Right cardiac atrium (tissue), 5 donors: Measurements from ENCODE around the gene CFAP70. TPM values are rescaled to one million over a fixed set of nuclear protein-coding genes. Genes with fewer than 3 reads are reported as not detected.
"Not testable (repeated sequence)": the region's sequence is repeated elsewhere in the genome, so short reads cannot be mapped to it uniquely, and the experiment has no call there.

Experiments used
- ATAC-seq, 2 donors: fragments of 200-7000 bp; cut with Tn5 transposase; one replicate each; pipeline versions ENCODE4 v1.8.0 to v1.9.1; 2020; ENCODE audit warnings: moderate library complexity in 2 of 2, mild to moderate bottlenecking in 1 of 2
- DNase-seq, 3 donors: peaks; one replicate each; pipeline ENCODE4 v3.0.0-alpha.2; 2020
- H3K27ac ChIP-seq: one replicate; pipeline ENCODE4 v1.5.1; 2013; ENCODE audit warnings: mild to moderate bottlenecking, low read length, control low read depth, moderate library complexity
- H3K27me3 ChIP-seq: one replicate; pipeline ENCODE4 v1.6.1; 2013; ENCODE audit not compliant: control insufficient read depth, insufficient read depth
- H3K4me1 ChIP-seq: one replicate; pipeline ENCODE4 v1.6.1; 2013; ENCODE audit warnings: low read length; ENCODE audit not compliant: control insufficient read depth, insufficient read depth
- H3K4me3 ChIP-seq: one replicate; pipeline ENCODE4 v1.5.1; 2013; ENCODE audit warnings: low read length, control low read depth
- H3K9me3 ChIP-seq: one replicate; pipeline ENCODE4 v1.6.1; 2013; ENCODE audit warnings: low read length; ENCODE audit not compliant: control insufficient read depth
- WGBS: extraction: QIAGEN DNeasy Blood & Tissue Kit; methylation state at CpG from one replicate; pipeline ENCODE4 v1.1.7; 2013; 5-methylcytosine and 5-hydroxymethylcytosine counted together
- intact Hi-C, 4 donors: fragments of 100-400 bp; cut with DNase I; formaldehyde crosslinking; loops; one replicate each; pipeline versions ENCODE4 v1.11.0 to v1.14.0; 2022 to 2023
- long read RNA-seq, 4 donors: library from polyadenylated mRNA; unstranded; transcript quantifications; one replicate each; pipeline ENCODE4 v2.0.0, GENCODE V29; 2020 to 2021
- polyA plus RNA-seq: library from polyadenylated mRNA; stranded (reverse); fragments of 200-250 nt; gene quantifications from one replicate; pipeline ENCODE4 v1.2.3, GENCODE V29; 2013
- total RNA-seq, 4 donors: library from RNA; stranded (reverse); fragmentation: NEBNext Ultra II Directional; extraction: Animal tissue kit (Norgen Biotek cat#: 25700); gene quantifications; one replicate each; pipeline ENCODE4 v1.2.1, GENCODE V29; 2021
- donor health status: healthy with polysubstance abuse.
- donor health status: DM: no; HTN: yes; CAD: no.
- donor health status: DM: no; HTN: no; CAD: no.
- donor health status: DM: no; HTN: yes; CAD: no; lungs with severe emphysema.
- donor health status: DM: yes; HTN: yes; CAD: no.

CFAP70 gene
- total RNA-seq (1 to 10 TPM; 1.6 to 2.3 (median 1.9) TPM), polyA plus RNA-seq (1.2 TPM)
- long read RNA-seq, donor 1 = 0 reads
- long read RNA-seq, donor 2 = 0 reads
- long read RNA-seq, donor 3, partial matches to known transcripts = 5 of 31 reads
- long read RNA-seq, donor 3, other reads (novel, unspliced or antisense) = 26 of 31 reads
- long read RNA-seq, donor 4 = 0 reads

DNA sequence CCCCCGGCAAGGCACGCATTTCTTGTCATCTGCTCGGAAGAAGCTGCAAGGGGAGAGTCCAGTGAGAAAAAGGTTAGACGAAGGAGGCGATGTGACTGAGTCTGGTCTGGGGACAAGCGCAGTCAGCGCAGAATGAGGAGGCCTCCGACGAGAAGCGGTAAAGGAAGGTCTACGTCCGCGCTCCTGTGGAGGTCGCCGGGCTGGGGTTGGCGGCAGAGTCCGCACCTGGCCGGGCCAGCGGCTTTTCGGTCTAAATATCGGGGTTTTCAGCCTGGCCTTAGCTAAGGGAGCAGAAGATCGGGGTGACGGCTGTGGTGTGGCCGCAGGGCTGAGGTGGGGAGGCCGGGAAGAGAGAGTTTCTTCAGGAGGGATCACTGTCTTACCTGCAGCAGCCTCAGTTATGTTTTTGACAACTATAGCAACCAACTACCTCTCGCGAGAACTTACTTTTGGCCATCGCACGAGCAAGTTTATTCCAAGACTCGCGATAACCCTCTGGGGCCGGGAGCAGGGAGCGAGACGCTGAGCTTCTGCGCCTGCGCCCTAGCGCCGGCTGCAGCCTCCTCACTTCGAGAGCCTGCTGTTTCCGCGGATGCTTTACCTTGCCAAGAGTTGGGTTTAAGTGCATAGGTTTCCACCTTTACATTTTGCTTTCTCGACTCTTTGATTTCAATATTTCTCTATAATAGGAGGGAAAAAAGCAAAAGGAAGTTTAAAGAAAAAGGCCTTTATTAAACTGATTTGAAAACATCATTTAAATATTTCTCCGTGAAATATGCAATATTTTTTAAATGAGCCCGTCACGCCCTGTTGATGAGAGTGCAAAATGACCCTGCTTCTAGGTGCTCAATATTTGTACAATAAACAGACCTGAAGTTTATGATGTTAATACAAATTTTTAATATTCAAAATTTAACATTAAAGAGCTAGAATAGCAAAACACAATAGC is at the start of gene CFAP70:
Gene CFAP70 (minus strand): TSS at position 534 of the 949 bp plus-strand sequence. CDS start 4,068 bp downstream, outside the sequence.
- Histone ChIP-seq H3K4me3 (peak within 1 kb of the TSS; percentile 93), H3K9me3 (no peaks in the 10 kb centered on the region), H3K27me3 (no peaks in the 10 kb centered on the region), H3K27ac (peak within 1 kb of the TSS; percentile 49), H3K4me1 (no peaks in the 10 kb centered on the region)
- intact Hi-C loops = no loop called here
- ATAC-seq = peak; percentile 95 to 96
- peak; percentile 94 to 96 (median 96) for DNase-seq
- WGBS = 1% methylated on average over 45 of the region's 45 CpGs

DNA sequence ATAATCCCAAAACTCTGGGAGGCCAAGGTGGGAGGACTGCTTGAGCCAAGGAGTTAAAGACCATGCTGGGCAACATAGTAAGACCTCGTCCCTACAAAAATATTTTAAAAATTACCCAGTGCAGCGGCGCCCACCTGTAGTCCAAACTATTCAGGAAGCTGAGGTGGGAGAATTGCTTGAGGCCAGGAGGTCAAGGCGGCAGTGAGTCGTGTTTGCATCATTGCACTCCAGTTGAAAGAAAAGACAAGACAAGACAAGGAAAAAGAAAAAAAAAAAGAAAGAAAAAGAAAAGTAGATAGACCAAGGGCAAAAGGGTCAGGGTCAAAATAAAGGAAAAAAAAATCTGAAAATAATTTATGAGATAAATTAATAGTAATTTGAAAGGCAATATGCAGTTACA is 49.4 kb upstream of the CFAP70 start:
- H3K4me1 ChIP-seq = peaks cover 5% of the 10 kb centered on the region
- intact Hi-C loops = no loop called here
- WGBS = 93% methylated on average over 5 of the region's 5 CpGs

DNA sequence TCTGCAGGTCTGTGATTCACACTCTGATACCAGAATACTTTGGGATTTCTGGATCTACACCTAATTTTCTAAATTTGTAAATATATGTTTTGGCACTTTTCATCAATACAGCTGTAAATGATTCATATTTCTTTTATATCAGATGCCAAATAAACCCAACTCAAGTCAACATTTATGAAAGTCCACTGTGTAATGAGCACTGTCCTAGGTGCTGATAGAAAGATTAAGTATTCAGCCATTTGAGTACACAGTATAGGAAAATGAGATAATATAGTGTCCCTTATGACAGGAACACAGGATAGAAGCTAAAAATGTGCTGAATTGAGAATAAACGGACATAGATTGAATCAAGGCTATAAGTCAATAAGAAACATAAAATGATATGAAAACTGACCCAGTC is 48.8 kb upstream of the CFAP70 start:
- Histone ChIP-seq H3K9me3 (no peaks in the 10 kb centered on the region), H3K4me1 (peaks cover 5% of the 10 kb centered on the region), H3K4me3 (no peak overlapping the region), H3K27ac (no peak overlapping the region), H3K27me3 (no peaks in the 10 kb centered on the region)
- 86% methylated on average over 1 of the region's 1 CpG for WGBS
- intact Hi-C loops = no loop called here
- DNase-seq = no peak
- no peak for ATAC-seq

More for the DNA sequence above, 49.4 kb upstream of the CFAP70 start:
- Histone ChIP-seq H3K9me3 (no peaks in the 10 kb centered on the region), H3K27me3 (no peaks in the 10 kb centered on the region), H3K4me3 (no peak overlapping the region), H3K27ac (no peak overlapping the region)
- ATAC-seq (no peak), DNase-seq (no peak)

DNA sequence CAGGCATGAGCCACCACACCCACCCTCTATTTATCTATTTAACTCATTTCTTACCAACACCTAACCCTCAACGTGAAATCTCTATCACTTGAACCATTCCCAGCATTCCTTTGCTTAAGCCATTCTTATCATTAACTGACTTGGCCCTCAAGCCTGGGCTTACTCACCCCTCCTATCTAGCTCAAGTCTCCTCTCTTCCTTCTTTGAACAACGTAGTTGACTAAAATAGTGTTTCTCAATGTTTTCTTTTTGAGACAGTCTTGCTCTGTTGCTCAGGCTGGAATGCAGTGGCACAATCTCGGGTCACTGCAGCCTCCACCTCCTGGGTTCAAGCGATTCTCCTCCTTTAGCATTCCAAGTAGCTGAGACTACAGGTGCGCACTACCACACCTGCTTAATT is 48.2 kb upstream of the CFAP70 start:
- H3K4me3 ChIP-seq = no peak overlapping the region
- no peaks in the 10 kb centered on the region for H3K27me3 ChIP-seq
- no peak overlapping the region for H3K27ac ChIP-seq
- H3K4me1 ChIP-seq = peaks cover 5% of the 10 kb centered on the region
- no peak for DNase-seq
- H3K9me3 ChIP-seq = no peaks in the 10 kb centered on the region
- WGBS = 72% methylated on average over 5 of the region's 5 CpGs
- ATAC-seq = peak in 1 of 2 donors; percentile 31
- intact Hi-C loops = no loop called here

DNA sequence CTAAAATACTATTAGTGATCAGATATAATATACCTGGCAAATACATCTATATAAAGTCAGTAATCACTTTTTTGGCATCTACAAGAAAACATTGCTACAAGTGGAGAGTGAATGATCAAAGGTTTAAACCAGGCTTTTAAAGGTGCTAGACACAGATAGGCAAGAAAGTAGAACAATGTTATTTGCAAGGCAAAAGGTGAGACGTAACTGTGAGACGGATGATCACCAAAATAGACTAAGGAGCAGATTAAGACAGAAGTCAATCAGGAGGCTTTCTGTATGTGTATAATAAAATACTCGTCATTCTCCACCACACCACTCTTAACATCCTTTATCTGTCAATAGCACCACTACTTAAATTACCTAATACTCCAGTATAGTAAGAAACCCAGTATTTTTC is 46.9 kb upstream of the CFAP70 start:
- no peak for ATAC-seq
- Histone ChIP-seq H3K9me3 (no peaks in the 10 kb centered on the region), H3K27ac (no peak overlapping the region), H3K4me3 (no peak overlapping the region), H3K27me3 (no peaks in the 10 kb centered on the region), H3K4me1 (peaks cover 8% of the 10 kb centered on the region)
- DNase-seq = no peak
- WGBS = 76% methylated on average over 3 of the region's 3 CpGs
- intact Hi-C loops = no loop called here

DNA sequence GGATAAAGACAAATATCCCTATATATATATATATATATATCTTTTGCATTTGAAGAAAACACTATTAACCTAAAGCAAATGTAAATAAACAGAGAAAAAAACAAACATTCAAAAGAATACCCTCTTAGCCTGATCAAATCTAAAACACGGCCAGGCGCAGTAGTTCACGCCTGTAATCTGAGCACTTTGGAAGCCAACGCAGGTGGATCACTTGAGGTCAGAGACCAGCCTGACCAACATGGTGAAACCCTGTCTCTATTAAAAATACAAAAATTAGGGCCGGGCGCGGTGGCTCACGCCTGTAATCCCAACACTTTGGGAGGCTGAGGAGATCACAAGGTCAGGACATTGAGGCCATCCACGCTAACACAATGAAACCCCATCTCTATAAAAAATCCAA is 46.0 kb upstream of the CFAP70 start:
- H3K27me3 ChIP-seq = no peaks in the 10 kb centered on the region
- WGBS = 94% methylated on average over 9 of the region's 9 CpGs
- H3K4me1 ChIP-seq = peaks cover 12% of the 10 kb centered on the region
- ATAC-seq (no peak), DNase-seq (no peak)
- no peak overlapping the region for H3K4me3 ChIP-seq
- intact Hi-C loops = no loop called here
- H3K9me3 ChIP-seq = no peaks in the 10 kb centered on the region
- no peak overlapping the region for H3K27ac ChIP-seq

DNA sequence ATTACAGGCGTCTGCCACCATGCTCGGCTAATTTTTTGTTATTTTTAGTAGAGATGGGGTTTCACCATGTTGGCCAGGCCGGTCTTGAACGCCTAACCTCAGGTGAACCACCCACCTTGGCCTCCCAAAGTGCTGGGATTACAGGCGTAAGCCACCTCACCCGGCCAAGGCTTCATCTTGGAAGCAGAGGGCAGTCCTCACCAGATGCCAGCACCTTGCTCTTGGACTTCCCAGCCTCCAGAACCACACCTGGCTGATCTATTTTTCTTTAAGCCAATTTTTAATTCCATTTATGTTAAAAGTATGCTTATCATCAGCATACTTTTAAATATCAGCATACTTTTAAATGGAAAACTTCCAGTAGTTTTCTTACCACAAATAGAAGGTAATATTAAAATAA is 43.0 kb upstream of the CFAP70 start:
- intact Hi-C loops = no loop called here
- 96% methylated on average over 6 of the region's 6 CpGs for WGBS
- ATAC-seq (no peak), DNase-seq (no peak)
- no peak overlapping the region for H3K4me3 ChIP-seq
- H3K4me1 ChIP-seq = peaks cover 10% of the 10 kb centered on the region
- no peak overlapping the region for H3K27ac ChIP-seq
- H3K27me3 ChIP-seq = no peaks in the 10 kb centered on the region
- H3K9me3 ChIP-seq = no peaks in the 10 kb centered on the region

DNA sequence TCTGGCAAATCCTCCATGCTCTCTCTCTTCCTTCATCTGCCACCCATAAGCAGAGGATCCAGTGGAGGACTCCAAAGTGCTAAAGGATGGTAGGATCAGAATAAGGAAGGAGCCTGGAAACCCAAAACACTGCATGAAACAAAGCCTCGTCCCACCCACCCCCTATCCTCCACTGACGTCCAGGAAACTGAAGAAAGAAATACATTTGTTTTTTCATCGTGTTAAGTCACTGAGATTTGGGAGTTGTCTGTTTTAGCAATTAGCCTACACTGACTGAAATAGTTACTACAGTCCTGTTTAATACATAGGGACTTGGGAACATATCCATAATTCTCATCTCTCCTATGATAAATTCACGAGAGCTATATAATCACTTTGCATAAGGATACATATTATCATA is 40.4 kb upstream of the CFAP70 start:
- Histone ChIP-seq H3K4me3 (no peak overlapping the region), H3K4me1 (peaks cover 10% of the 10 kb centered on the region), H3K27me3 (no peaks in the 10 kb centered on the region), H3K9me3 (no peaks in the 10 kb centered on the region), H3K27ac (no peak overlapping the region)
- DNase-seq (no peak), ATAC-seq (peak in 1 of 2 donors; percentile 18)
- intact Hi-C loops = no loop called here
- WGBS = 60% methylated on average over 4 of the region's 4 CpGs

DNA sequence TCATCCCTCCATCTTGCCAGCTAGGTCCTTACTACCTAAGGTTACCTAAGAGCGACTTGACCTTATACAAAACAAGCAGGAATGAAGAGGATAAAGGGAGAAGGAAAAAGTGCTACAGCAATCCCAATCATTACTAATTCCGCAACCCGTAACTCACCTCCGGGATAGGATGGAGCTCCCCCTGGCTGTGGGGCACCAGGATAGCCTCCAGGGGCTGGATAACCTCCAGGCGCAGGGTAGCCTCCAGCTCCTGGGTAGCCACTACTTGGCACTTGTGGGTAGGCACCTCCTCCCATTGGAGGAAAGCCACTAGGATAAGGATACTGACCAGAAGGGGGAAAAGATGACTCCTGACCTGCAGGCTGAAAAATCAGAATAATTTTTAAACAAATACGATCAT is 39.4 kb upstream of the CFAP70 start:
- intact Hi-C loops = no loop called here
- peaks cover 8% of the 10 kb centered on the region for H3K4me1 ChIP-seq
- no peaks in the 10 kb centered on the region for H3K9me3 ChIP-seq
- 96% methylated on average over 6 of the region's 6 CpGs for WGBS
- H3K4me3 ChIP-seq = no peak overlapping the region
- DNase-seq = no peak
- no peaks in the 10 kb centered on the region for H3K27me3 ChIP-seq
- no peak overlapping the region for H3K27ac ChIP-seq
- ATAC-seq = no peak

DNA sequence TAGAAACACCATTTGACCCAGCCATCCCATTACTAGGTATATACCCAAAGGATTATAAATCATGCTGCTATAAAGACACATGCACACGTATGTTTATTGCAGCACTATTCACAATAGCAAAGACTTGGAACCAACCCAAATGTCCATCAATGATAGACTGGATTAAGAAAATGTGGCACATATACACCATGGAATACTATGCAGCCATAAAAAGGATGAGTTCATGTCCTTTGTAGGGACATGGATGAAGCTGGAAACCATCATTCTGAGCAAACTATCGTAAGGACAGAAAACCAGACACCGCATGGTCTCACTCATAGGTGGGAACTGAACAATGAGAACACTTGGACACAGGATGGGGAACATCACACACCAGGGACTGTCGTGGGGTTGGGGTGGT is 35.7 kb upstream of the CFAP70 start:
- WGBS = 98% methylated on average over 3 of the region's 4 CpGs
- H3K4me1 ChIP-seq, H3K27me3 ChIP-seq, DNase-seq, H3K27ac ChIP-seq, intact Hi-C loops, H3K4me3 ChIP-seq, H3K9me3 ChIP-seq, ATAC-seq: not testable (repeated sequence)

DNA sequence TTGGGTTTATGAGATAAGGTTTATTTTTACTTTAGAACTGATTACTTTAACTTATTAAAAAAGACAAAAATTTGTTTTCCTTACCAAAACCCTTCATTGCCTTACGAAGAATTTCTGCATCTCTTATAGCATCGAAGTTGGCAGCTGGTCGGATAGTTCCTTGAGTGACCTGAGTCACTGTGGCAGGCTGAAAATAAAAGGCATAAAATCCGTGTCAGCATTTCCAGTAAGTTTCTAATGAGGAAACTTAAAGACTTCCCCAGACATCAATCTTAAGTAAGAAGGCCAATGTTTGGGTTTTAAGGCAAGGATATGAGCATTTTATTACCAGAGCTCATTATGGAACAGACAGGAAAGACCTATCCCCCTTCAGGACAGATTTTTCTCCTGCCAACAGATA is 29.6 kb upstream of the CFAP70 start:
- Histone ChIP-seq H3K27ac (no peak overlapping the region), H3K4me3 (no peak overlapping the region), H3K4me1 (no peaks in the 10 kb centered on the region), H3K27me3 (no peaks in the 10 kb centered on the region), H3K9me3 (no peaks in the 10 kb centered on the region)
- 85% methylated on average over 4 of the region's 4 CpGs for WGBS
- ATAC-seq = no peak
- DNase-seq = no peak
- intact Hi-C loops = no loop called here
